Activated CD4-positive, alpha-beta T cell treated with anti-CD3 and anti-CD28 coated beads, Interleukin-2, amount 50 U/mL, for 24 hours (primary cell): ENCODE data around the gene ZMYND12.

Experiments used
- DNase-seq, 2 donors: peaks; one replicate each; pipeline ENCODE4 v3.0.0-alpha.2; 2020; ENCODE audit warnings: low read depth in 1 of 2, low spot score in 1 of 2

Gene ZMYND12

DNA sequence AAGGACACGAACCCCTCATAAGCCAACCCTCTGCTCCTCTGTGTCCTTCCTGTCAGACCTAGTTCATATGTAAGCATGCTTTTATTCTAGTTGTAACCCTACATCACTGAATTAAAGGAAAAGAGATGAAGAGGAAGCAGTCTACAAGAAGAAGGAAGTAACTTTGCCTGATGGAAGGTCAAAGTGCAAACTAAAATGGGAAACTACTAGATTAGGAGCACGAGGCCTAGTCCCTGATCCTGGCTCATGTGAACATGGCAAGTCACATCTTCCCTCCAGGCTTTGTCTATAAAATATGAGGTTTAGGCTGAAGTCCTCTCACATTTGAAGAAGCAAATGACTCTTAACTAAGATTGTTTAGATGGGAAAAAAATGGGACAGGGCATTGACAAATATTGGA, 13.2 kb downstream of the ZMYND12 start:
- no peak for DNase-seq

DNA sequence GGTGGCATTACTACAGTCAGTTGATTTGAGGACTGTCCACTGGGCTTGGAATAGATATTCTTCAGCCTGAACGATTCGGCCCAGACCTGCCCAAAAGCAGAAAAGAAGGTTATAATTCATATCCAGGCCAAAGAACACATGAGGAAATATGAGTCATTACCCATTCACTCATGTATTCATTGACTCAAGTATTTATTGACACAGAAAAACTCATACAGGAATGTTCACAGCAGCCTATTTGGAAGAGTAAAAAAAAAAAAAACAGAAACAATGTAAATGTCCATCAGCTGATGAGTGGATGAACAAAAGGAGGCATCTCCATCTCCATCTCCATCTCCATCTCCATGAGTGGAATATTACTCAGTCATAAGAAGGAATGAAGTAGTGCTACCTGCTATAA, 15.9 kb downstream of the ZMYND12 start:
- DNase-seq, result no peak

GRCh38 chr1:42434340-42434739, 21.5 kb downstream of the ZMYND12 start:
- no peak for DNase-seq

DNA sequence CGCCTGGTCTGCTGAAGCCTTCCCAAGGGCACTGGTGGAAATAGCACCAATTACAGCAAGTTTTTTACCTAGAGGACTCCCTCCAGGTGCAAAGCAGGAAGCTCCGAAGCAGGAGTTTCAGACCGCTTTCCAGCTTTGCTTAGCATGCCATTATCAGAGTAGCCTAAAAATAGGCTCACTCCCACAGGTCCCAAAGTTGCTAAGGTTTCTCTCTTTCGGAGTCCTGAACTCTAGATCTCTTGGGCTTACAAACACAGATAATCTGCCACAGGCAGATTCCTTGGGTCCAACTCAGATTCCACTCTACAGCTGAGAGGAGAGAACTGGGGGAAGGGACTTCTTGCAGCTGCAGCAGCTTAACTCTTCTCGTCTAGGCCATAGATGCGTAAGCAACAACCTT, 22.5 kb downstream of the ZMYND12 start:
- no peak for DNase-seq

DNA sequence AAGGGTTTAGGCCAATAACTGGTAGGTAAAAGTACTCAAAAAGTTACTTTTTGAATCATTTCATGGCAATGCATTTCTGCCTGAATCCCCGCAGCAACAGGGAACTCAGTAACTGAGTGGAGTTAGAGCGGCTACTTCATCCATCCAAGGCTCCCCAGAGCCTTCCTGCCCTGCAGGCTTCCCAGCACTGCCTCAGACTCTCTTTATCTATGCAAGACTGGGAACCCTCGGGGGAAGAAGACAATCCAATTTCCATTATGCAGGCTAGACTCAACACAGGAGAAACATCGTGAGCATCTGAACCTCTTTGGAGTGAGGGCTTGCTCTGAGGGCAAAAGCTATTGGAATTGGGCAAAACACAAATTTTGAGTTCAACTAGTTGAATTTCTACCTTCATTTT, 23.1 kb downstream of the ZMYND12 start:
- DNase-seq, result no peak

- DNase-seq, result no peak
These were observed 24.3 kb downstream of the ZMYND12 start for GRCh38 chr1:42431514-42431913.

DNA sequence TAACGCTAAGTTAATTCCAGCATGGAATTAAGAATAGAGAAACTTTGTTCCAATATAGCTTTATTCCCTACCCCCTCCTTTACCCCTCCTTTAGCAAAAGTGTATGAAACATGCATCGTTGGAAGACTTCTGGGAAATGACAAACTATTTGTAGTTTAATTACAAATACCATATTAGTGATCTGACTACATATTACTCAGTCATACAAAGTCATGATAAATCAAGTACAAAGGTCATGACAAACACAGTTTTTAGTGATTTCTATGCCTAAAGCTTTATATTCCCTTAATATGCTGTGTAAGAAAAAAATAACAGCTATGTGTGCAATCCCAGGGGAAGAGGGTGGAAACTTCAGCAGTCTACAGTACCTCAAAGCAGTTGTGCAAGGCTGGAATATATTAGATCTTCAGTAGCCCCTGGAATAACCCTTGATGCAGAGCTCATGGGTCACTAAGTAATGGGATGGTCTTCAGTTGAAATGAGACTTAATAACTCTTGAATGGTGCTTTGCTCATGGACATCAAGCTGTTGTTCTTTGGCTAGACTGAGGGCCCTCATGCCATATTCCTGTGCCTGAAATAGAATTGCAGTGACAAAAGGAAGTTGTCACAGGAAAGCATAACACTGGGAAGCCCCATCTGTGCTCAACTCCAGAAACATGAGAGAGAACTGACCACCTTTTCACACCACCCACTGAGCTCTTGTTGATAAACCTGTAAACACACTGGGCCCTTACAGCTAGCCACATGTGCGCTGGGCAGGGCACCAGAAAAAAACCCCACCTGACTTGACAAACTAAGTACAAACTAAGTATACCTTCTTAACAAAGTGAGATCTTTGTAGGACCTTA, 25.3 kb downstream of the ZMYND12 start:
- DNase-seq, result no peak

DNA sequence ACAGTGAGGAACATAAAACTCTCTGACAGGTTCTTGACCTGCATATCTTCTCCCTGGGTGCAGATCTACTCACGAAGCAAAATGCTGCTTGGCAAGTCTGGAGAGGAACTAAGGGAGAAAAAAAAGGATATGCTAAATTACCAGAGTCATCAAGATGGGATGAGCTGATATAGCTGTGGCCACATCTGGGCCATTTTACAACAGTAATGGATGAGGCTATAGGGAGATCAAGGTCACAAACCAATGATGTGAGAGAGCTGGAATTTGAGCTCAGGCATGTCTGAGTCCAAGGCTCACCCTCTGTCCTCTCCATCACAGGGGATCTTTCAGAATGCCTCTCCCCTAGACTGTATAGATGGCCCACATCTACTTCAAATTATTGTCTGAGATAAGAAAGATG, 26.2 kb downstream of the ZMYND12 start:
- DNase-seq, result no peak

DNA sequence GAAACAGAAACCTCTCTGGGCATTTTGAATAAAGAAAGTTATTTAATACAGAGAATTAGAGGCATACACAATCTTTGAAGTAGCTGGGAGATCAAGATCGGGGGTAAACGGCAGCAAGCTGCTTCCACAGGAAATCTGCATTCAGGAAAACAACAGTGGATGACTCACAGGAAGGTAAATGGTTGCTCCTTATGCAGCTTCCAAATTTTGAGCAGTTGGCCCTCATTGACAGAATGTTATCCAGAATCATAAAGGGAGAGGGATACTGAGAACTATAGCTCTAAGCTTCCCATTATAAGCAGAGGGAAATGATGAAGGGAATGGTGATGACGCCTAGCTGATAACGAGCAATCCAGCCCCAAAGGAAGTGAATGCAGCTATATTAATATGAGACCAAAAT, 28.6 kb downstream of the ZMYND12 start:
- no peak for DNase-seq

DNA sequence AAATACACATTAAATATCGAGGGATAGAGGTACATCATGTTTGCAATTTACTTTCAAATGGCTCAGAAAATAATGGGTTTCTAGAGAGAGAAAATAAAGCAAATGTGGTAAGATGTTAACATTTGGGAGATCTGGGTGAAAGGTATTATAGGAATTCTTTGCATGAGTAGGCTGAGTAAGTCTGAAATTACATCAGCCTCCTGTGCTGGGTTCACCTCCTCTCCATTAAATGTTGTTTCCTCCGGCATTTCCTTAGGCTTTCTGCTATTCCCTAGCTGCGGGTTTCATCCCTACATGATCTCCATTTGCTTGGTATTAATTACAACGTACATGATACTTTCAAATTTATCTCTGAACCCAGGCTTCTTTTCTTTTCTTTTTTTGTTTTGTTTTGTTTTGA, 31.6 kb downstream of the ZMYND12 start:
- no peak for DNase-seq

DNA sequence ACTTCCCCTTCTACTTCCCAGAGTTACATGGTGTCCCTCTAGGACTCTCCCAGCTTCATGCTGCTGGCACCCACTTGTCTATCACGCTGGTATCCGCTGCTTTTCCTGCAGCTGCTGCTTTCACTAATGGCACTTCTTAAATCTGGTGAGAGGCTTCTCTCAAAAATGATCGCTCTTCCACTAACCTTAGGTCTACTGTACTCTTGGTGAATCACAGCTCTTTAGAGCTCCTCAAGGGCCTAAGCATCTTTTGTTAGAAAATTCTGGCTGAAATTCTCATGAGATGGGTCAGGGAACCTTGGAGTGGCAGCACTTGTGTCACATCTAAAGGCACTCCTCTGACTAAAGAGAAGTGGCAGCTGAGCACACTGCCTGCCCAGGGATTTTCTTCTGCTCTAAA, 32.1 kb downstream of the ZMYND12 start:
- DNase-seq, result no peak

- no peak for DNase-seq
These were observed 33.1 kb downstream of the ZMYND12 start for GRCh38 chr1:42422737-42423136.

DNA sequence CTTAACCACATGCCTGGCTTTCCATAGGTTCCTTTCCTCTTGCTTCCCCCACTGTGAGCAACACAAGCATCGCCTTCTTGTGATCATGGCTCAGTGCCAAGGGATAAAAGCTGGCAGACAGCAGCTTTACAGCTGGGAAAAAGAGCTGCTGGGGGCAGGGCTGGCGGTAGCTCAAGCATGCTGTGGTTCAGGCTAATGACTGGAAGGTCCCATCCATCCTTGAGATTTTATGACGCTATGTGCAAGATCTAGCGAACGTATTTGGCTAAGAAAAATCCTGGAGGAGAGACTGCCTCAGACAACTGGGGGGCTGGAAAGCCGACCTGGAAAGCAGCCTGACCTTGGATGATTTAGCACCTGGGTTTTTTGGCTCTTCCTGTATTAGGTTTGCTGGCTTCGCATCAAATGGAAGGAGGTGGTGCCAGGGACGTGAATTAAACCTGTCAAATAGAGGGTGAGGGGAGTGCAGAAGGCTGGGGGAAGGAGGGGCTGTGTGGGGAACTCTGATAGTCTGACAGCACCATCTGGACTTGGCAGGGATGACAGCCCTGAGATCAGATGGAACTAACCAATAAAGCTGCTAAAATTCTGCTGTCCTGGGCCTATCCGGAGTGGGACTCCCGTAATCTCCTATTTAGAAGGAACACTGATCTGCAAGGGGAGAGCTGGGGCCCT, 34.8 kb downstream of the ZMYND12 start:
- DNase-seq, result no peak

GRCh38 chr1:42420121-42420520, 35.7 kb downstream of the ZMYND12 start:
- DNase-seq, result no peak

DNA sequence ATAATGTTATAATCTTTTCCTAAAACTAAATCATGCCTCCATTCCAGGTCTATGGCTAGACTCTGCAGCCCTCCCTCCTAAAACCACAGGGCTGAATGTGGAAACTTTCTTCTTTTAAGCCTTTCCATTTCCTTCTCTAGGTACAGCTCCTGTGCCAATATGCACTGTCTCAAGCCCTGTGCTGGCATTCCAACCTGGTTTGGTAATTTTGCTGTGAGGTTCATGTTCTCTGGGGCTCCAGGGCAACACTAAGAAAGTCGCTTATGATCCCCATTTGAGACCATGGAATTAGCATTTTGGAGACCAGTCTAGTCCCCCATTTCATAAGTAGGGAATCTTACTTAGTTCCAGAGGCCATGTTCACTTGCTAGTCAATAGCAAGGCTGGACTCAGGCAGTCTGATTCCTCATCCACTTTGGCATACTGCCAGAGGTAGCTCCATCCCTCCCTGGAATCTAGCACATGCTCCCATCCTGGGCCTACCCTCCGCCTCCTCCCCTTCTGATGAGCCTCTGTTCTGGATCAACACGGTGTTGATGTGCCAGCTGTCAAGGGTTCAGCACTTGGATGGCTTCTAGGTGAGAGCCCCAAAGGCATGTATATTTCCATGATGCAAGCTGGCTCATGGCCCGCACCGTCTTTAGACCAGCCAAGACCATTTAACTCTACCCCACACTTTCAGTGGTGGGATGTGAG, 36.5 kb downstream of the ZMYND12 start:
- DNase-seq, result no peak

GRCh38 chr1:42418516-42418915, 37.3 kb downstream of the ZMYND12 start:
- DNase-seq, result no peak

GRCh38 chr1:42417166-42417565, 38.7 kb downstream of the ZMYND12 start:
- DNase-seq, result no peak

DNA sequence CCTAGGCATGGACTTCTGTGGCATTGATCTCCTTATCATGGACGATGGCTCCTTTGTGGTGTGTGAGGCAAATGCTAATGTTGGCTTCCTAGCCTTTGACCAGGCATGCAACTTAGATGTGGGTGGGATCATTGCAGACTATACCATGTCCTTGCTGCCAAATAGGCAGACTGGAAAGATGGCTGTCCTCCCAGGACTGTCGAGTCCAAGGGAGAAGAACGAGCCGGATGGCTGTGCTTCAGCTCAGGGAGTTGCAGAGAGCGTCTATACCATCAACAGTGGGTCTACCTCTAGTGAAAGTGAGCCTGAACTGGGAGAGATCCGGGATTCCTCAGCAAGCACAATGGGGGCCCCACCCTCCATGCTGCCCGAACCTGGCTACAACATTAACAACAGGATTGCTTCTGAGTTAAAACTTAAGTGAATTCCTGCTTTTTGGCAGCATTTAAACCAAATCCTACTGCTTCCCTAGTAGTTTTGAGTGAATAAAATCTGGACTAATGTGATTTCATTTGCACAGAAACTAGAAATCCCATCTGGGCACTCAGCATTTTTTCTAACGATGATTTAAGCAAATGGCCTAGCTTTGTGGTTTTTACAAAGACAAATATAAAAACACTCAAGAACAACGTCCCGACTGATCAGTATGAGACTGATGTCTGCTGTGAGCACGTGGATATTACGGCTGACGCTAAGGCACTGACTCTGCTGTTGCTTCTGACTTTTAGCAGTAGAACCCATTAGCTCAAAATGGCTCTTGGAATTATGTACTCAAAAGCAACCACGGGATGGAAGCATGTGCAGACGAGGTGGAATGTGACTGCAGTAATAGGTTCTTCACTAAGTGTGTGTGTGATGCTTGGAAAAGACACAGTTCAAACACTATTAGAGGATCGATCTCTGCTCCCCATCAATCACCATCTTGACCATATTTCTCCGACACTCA, 41.0 kb downstream of the ZMYND12 start:
- no peak for DNase-seq

DNA sequence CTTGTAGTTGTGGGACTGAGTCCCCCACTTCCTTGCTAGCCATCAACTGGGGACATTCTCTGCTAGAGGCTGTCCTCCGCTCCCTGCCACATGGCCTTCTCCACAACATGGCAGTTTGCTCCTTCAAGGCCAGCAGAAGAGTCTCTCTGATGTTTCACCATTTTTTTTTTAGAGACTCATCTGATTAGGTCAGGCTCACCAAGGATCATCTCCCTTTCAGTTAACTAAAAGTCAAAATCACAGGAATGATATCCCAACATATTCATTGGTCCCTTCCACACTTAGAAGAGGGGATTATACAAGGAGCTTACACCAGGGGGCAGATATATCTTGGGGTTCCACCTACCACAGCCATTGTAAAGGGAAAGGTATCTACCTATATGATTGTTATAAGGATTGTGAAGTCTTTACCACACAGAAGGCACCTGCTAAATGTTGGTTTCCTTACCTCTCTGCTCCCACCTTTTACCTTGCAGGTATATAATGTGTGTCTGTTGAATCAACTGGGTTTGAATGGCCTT, 51.9 kb downstream of the ZMYND12 start:
- no peak for DNase-seq

DNA sequence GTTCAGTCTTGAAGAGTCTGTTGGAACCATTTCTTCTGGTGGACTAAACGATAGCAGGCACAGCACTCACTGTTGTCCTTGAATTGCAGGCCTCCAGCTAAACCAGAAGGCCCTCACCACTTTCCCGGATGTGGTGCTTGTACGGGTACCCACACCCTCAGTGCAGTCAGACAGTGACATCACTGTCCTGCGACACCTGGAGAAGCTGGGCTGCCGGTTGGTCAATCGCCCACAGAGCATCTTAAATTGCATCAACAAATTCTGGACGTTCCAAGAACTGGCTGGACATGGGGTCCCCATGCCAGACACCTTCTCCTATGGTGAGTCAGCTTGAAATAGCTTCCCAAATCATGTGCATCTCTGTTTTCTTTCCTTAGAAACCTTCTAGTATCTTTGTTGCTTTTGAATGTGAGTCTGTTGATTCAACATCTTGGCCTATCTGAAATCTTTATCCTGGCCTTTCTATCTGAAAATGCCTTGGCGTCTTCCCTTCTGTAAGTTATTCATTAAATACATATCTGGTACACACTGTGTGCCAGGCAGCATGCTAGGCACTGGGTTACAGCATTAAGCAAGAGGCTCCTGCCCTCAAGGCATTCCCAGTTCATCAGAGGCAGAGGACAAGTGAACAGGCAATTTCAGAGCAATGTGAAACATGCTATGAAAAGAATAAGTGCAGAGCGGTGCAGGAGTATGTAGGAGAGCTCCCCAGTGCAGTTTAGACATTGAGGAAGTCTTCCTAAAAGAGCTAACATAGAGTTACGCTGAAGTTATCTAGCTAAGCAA, 56.3 kb downstream of the ZMYND12 start:
- no peak for DNase-seq
